ENCODE results near the gene GCHFR.

GCHFR gene

DNA sequence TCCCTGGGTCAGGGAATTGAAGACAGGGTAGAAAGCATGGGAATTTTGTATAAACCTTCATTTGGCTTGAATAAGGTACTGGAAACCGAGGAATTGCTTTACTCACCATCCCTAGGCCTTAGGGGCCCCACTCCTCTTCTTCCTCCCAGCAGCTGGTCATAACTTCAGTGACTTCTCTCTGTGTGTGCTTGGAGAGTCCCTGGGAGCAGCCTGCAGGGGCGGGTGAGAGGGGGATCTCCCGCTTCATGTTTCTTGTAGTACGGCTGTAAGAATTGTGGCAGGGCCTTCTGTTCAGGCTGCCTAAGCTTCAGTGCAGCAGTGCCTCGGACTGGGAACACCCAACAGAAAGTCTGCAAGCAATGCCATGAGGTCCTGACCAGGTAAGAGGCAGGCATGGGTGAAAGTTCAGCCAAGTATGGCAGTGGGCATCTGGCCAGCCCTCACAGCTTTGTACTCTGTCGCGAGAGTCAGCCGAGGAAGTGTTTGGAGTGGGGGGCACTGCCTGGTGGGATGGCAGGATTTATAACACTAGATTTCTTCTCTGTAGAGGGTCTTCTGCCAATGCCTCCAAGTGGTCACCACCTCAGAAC lies 45.1 kb downstream of the GCHFR start:
- no peak for DNase-seq (ENCODE audit: low spot score)

DNA sequence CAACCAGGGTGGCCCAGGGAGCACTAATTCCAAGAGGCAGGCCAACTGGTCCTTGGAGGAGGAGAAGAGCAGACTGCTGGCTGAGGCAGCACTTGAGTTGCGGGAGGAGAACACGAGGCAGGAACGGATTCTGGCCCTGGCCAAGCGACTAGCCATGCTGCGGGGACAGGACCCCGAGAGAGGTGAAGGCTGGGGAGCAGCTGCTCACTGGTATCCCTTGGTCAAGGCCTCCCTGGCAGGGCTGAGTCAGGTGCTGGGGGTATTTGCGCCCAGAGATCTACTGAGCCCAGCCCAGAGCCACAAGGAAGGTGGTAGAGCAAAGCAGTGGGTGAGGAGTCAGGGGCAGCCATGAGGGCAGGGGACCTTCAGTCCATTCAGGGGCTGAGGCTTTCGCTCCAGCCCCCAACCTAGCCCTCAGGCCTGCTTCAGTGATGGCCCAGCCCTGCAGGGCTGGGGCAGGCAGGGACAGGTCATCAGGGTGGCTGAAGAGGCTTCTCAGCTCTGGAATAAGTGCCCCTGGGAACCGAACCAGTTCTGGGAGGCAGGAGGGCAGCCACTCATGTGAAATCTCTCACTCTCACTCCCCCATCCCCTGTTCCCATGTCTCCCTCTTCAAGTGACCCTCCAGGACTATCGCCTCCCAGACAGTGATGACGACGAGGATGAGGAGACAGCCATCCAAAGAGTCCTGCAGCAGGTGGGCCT lies 49.0 kb downstream of the GCHFR start:
- DNase-seq (ENCODE audit: low spot score) = no peak

DNA sequence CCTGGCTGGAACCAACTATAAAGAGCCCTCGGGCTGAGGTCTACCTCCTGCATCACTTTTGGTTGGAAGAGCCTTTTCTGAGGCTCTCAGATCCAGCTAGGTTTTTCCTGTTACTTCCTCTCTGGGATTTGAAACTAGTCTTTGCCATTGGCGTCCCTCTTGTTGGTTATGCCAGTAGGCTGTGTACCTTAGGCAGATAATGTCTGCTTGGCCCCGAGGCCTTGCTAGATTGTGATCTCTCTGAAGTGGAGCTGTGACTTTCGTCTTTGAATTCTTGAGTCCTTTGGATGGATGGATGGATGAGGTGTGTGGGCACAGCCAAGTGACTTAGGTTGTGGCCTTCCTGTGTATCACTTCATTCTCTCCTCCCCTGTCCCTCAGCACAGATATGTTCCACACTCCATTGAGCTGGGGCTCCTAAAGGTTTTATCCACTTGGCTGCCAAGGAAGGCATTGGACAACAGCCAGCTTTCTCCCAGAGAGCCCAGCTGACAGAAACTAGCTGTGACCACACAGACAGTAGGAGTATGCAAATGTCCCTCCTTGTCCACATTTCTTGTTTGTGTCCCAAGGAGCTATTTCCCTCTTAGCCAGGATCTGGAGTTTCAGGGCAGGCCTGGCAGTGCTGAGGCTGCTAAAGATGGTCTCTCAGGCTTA lies 51.3 kb downstream of the GCHFR start:
- no peak for DNase-seq (ENCODE audit: low spot score)

Data from GM03348 (cell line).